ENCODE results near the gene KAZN.

Gene KAZN

DNA sequence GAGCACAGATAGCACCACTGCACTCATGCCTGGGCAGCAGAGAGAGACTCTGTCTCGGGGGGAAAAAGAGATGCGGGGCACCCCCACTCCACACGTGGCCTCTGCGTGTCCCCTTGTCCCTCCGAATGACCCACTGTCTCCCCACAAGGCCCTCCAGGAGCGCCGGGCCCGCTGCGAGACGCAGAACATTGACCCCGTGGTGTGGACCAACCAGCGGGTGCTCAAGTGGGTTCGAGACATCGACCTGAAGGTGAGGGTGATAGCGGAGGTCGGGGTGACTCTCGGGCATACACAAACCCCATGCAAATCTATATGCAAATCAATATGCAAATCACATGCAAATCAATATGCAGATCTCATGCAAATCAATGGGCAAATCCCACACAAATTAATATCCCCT is 504.7 kb downstream of the KAZN start:
- H3K4me1 ChIP-seq (ENCODE audit: control insufficient read depth, insufficient read depth, low read length), result peaks cover 6% of the 10 kb centered on the region
- no peaks in the 10 kb centered on the region for H3K9me3 ChIP-seq (ENCODE audit: control insufficient read depth, insufficient read depth, low read length)
- H3K36me3 ChIP-seq (ENCODE audit: control insufficient read depth, insufficient read depth, low read length), result no peaks in the 10 kb centered on the region
- no peak overlapping the region for H3K9ac ChIP-seq (ENCODE audit: low read depth, low read length)
- H3K27me3 ChIP-seq (ENCODE audit: control insufficient read depth, insufficient read depth, low read length), result peaks cover 11% of the 10 kb centered on the region
- H3K4me3 ChIP-seq (ENCODE audit: low read depth, low read length), result no peak overlapping the region

DNA sequence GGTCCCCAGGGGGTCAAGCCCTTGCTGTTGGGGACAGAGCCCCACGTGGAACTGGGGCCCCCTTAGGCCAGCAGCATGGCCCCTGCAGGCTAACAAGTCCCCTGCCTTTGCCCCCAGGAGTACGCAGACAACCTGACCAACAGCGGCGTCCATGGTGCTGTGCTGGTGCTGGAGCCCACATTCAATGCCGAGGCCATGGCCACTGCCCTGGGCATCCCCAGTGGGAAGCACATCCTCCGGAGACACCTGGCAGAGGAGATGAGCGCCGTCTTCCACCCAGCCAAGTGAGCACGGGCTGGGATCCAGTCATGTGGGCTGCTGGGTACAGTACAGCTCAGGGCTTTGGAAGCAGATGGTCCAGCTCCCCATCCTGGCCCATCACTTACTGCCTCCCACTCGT is 505.4 kb downstream of the KAZN start:
- Histone ChIP-seq H3K9me3 (ENCODE audit: control insufficient read depth, insufficient read depth, low read length) (no peaks in the 10 kb centered on the region), H3K4me3 (ENCODE audit: low read depth, low read length) (no peak overlapping the region), H3K36me3 (ENCODE audit: control insufficient read depth, insufficient read depth, low read length) (no peaks in the 10 kb centered on the region), H3K9ac (ENCODE audit: low read depth, low read length) (no peak overlapping the region), H3K4me1 (ENCODE audit: control insufficient read depth, insufficient read depth, low read length) (peaks cover 6% of the 10 kb centered on the region), H3K27me3 (ENCODE audit: control insufficient read depth, insufficient read depth, low read length) (peaks cover 11% of the 10 kb centered on the region)

DNA sequence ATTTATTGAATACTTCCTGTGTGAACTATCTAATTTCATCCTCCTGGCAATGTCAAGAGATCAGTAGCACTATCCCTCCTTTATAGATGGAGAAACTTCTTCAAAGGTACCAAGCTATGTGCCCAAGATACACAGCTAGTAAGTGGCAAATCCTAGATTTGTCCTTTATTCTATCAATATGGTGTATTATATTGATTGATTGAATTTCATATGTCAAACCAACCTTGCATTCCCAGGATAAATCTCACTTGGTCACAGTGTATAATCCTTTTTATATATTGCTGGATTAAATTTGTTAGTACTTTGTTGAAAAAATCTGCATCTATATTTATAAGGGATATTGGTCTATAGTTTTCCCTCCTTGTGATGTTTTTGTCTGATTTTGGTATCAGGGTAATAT is 506.3 kb downstream of the KAZN start:
- Histone ChIP-seq H3K9me3 (ENCODE audit: control insufficient read depth, insufficient read depth, low read length) (no peaks in the 10 kb centered on the region), H3K4me1 (ENCODE audit: control insufficient read depth, insufficient read depth, low read length) (peaks cover 6% of the 10 kb centered on the region), H3K4me3 (ENCODE audit: low read depth, low read length) (no peak overlapping the region), H3K9ac (ENCODE audit: low read depth, low read length) (no peak overlapping the region), H3K36me3 (ENCODE audit: control insufficient read depth, insufficient read depth, low read length) (no peaks in the 10 kb centered on the region), H3K27me3 (ENCODE audit: control insufficient read depth, insufficient read depth, low read length) (peaks cover 11% of the 10 kb centered on the region)

DNA sequence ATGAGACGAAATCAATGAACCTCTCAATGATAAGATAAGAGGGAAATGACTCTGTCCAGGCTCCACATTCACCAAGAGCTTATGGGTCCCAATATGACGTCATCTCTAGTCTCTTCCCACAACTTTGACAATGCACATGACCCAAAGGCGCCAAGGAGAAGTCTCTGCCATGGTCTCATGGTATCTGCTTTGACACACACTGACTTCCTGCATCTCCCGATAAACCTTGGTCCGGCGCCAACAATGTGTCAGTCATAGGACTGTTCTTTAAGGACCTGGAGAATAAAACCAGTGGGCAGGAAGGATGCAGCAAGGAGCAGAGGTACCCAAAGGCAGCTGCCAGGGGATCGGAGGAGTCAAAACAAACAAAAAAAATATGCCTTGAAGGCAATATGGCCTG is 508.1 kb downstream of the KAZN start:
- Histone ChIP-seq H3K27me3 (ENCODE audit: control insufficient read depth, insufficient read depth, low read length) (peaks cover 2% of the 10 kb centered on the region), H3K36me3 (ENCODE audit: control insufficient read depth, insufficient read depth, low read length) (no peaks in the 10 kb centered on the region), H3K4me1 (ENCODE audit: control insufficient read depth, insufficient read depth, low read length) (peaks cover 6% of the 10 kb centered on the region), H3K9ac (ENCODE audit: low read depth, low read length) (no peak overlapping the region), H3K9me3 (ENCODE audit: control insufficient read depth, insufficient read depth, low read length) (no peaks in the 10 kb centered on the region), H3K4me3 (ENCODE audit: low read depth, low read length) (no peak overlapping the region)

DNA sequence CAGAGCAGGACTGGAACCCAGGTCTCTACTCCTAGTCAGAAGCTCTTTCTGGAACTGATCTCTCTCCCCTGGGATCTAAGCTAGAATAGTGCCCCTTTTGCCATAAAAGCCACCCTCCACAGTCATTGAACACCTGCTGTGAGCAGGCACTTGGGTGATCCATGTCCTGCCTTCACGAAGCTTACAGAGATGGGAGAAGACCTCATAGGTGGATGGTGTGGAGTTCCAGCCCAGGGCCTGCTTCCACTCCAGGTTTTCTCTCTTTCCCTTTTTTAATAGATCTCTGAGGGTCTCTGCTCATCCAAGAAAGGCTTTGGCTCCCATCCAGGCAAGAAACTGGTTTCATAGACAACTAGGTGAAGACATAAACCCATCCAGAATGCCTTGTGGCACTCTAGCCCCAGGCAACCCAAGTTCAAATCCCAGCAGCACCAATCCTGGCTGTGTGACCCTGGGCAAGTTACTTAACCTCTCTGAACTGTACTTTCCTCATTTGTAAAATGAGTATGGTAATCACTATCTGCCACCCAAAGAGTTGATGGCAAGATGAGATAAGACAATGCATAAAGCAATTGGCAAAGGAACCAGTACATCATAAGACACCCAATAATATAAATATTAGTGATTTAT is 508.7 kb downstream of the KAZN start:
- H3K9ac ChIP-seq (ENCODE audit: low read depth, low read length), result no peak overlapping the region
- H3K9me3 ChIP-seq (ENCODE audit: control insufficient read depth, insufficient read depth, low read length), result no peaks in the 10 kb centered on the region
- no peak overlapping the region for H3K4me3 ChIP-seq (ENCODE audit: low read depth, low read length)
- H3K4me1 ChIP-seq (ENCODE audit: control insufficient read depth, insufficient read depth, low read length), result peaks cover 9% of the 10 kb centered on the region
- H3K36me3 ChIP-seq (ENCODE audit: control insufficient read depth, insufficient read depth, low read length), result no peaks in the 10 kb centered on the region
- H3K27me3 ChIP-seq (ENCODE audit: control insufficient read depth, insufficient read depth, low read length), result no peaks in the 10 kb centered on the region

DNA sequence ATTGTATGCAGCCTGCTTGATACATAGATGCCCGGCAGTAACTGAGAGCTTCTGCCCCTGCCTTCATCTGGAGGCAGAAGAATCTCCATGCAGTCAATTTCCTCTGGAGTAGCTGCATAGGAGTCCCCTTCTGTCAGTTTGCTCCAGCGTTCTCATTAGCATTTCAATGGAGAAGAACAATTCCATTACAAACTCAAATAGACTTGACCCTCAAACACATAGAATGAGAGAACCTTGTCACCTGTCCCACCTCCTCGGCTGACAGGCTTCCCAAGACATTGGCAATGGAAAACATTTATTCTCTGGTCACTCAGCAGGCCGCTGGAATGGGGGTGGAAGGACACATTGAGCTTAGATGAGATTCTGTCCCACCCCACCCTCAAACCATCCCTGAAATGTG is 509.4 kb downstream of the KAZN start:
- H3K27me3 ChIP-seq (ENCODE audit: control insufficient read depth, insufficient read depth, low read length), result no peaks in the 10 kb centered on the region
- H3K36me3 ChIP-seq (ENCODE audit: control insufficient read depth, insufficient read depth, low read length), result no peaks in the 10 kb centered on the region
- no peak overlapping the region for H3K9ac ChIP-seq (ENCODE audit: low read depth, low read length)

DNA sequence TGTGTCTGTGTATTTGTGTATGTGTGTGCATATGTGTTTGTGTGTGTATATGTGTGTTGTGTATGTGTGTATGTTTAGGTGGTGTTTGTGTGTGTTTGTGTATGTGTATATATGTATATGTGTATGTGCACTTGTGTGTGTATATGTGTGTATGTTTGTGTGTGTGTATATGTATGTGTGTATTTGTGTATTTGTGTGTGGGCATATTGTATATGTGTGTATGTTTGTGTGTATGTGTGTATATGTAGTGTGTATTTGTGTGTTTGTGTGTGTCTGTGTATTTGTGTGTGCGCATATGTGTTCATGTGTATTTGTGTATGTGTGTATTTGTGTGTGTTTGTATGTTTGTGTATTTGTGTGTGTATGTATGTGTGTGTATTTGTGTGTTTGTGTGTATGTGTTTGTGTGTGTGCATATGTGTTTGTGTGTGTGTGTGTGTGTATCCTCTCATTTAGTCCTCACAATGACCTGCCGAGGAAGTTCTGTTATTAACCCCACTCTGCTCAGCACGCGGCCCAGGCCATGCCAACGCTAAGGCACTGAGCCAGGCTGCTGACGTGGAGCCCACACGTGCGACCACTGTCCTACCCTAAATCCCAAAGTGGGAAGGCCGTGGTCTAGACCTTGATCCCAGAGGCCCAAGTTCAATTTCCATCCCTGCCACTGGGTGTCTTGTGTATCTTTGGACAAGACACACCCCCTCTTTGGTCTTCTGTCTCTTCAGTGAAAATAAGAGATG is 511.8 kb downstream of the KAZN start:
- peaks cover 8% of the 10 kb centered on the region for H3K4me1 ChIP-seq (ENCODE audit: control insufficient read depth, insufficient read depth, low read length)
- H3K9ac ChIP-seq (ENCODE audit: low read depth, low read length), result no peak overlapping the region
- H3K4me3 ChIP-seq (ENCODE audit: low read depth, low read length), result no peak overlapping the region
- H3K9me3 ChIP-seq (ENCODE audit: control insufficient read depth, insufficient read depth, low read length), result no peaks in the 10 kb centered on the region
- H3K27me3 ChIP-seq (ENCODE audit: control insufficient read depth, insufficient read depth, low read length), result no peaks in the 10 kb centered on the region
- no peaks in the 10 kb centered on the region for H3K36me3 ChIP-seq (ENCODE audit: control insufficient read depth, insufficient read depth, low read length)

More for the DNA sequence above, 509.4 kb downstream of the KAZN start:
- Histone ChIP-seq H3K4me1 (ENCODE audit: control insufficient read depth, insufficient read depth, low read length) (peaks cover 10% of the 10 kb centered on the region), H3K4me3 (ENCODE audit: low read depth, low read length) (no peak overlapping the region), H3K9me3 (ENCODE audit: control insufficient read depth, insufficient read depth, low read length) (no peaks in the 10 kb centered on the region)

DNA sequence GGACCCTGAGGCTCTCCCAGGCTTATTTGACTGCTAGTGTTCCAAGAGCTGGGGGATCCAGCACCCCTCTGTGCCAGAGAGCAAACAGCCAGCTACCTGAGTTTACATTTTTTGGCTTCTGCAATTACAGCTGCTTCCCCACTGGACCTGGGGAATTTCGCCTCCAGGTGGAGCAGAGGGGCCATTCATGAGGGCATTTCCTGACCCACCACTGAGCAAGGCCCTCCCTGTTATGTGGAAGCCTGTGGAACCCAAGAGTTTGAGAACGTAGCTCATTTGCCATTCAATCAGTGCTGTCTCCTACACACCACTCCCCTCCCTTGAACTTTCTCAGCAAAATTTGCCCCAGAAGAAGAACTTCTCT is 512.4 kb downstream of the KAZN start:
- peaks cover 8% of the 10 kb centered on the region for H3K4me1 ChIP-seq (ENCODE audit: control insufficient read depth, insufficient read depth, low read length)
- H3K27me3 ChIP-seq (ENCODE audit: control insufficient read depth, insufficient read depth, low read length), result no peaks in the 10 kb centered on the region
- no peak overlapping the region for H3K4me3 ChIP-seq (ENCODE audit: low read depth, low read length)
- H3K9me3 ChIP-seq (ENCODE audit: control insufficient read depth, insufficient read depth, low read length), result no peaks in the 10 kb centered on the region
- no peak overlapping the region for H3K9ac ChIP-seq (ENCODE audit: low read depth, low read length)
- H3K36me3 ChIP-seq (ENCODE audit: control insufficient read depth, insufficient read depth, low read length), result no peaks in the 10 kb centered on the region

DNA sequence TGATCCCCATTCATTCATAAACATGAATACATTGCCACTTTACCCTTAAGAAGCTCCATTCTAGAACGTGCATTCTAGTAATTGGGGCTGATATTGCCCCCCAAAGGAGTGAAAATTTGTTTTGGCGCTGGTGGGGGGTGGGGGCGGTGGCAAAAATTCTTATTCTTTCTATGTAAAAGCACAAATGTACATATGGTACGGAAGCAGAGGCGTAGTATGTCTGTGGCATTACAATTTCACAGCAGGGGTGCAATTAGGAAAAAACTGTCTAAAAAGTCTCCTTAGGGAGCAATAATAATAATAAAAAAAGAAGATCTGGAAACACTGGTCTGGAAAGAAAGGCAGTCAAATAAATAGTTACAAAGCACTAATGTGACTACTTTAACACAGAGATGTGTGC is 514.7 kb downstream of the KAZN start:
- Histone ChIP-seq H3K9ac (ENCODE audit: low read depth, low read length) (no peak overlapping the region), H3K4me1 (ENCODE audit: control insufficient read depth, insufficient read depth, low read length) (peaks cover 4% of the 10 kb centered on the region), H3K36me3 (ENCODE audit: control insufficient read depth, insufficient read depth, low read length) (no peaks in the 10 kb centered on the region), H3K27me3 (ENCODE audit: control insufficient read depth, insufficient read depth, low read length) (no peaks in the 10 kb centered on the region), H3K9me3 (ENCODE audit: control insufficient read depth, insufficient read depth, low read length) (no peaks in the 10 kb centered on the region), H3K4me3 (ENCODE audit: low read depth, low read length) (no peak overlapping the region)

DNA sequence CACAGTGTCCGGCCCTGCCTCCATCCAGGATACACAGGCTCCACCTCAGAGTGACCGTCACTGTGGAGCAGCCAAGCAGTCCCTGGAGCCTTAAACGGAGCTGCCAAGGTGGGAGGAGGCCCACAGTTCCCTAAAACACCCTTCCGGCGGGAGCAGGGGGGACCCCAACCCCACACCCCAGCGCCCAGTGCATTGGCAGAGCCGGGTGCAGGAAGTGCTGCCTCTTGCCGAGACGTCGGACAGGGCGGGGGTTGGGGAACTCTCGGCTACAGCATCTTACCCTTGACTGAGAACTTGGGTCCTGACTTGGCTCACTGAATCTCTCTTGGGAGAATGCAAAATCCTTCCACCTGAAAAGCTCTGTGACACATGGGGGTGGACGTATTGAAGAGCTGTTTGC is 516.4 kb downstream of the KAZN start:
- Histone ChIP-seq H3K27me3 (ENCODE audit: control insufficient read depth, insufficient read depth, low read length) (no peaks in the 10 kb centered on the region), H3K4me1 (ENCODE audit: control insufficient read depth, insufficient read depth, low read length) (peaks cover 4% of the 10 kb centered on the region), H3K36me3 (ENCODE audit: control insufficient read depth, insufficient read depth, low read length) (no peaks in the 10 kb centered on the region), H3K9ac (ENCODE audit: low read depth, low read length) (no peak overlapping the region), H3K4me3 (ENCODE audit: low read depth, low read length) (no peak overlapping the region), H3K9me3 (ENCODE audit: control insufficient read depth, insufficient read depth, low read length) (no peaks in the 10 kb centered on the region)

DNA sequence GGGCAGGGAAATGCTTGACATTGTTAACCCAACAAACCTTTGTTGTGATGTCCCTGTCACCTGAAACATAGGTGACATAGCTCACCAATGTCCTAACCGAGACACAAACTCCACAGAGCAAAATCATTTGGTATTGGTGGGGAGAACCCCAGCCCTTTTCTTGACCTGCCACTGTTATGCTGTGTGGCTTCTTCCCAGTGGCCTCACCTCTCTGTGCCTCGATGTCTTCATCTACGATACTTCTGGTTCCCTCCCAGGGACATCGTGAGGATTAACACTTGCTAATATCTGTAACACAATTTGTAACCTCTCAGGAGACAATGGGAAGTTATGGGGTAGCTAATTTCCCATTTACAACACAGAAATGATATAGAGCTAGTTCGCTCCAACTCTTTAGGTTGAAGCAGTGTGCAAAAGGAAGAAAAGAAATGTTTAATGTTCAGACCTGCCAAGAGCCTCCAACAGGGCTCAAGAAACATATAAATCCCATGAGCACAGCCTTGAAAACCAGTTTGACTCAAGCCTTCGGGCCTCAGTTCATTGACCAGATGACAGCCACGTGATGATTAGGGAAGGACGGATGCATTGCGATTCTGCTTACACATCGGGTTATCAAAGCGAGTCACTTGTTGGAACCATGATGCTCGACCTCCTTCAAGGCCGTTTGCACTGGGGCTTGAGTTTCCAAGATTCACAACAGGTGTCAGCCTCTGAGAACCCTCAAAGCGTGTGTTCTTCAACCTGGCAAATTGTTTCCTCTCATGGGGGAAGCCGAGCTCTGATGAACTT is 517.3 kb downstream of the KAZN start:
- no peaks in the 10 kb centered on the region for H3K27me3 ChIP-seq (ENCODE audit: control insufficient read depth, insufficient read depth, low read length)
- H3K36me3 ChIP-seq (ENCODE audit: control insufficient read depth, insufficient read depth, low read length), result no peaks in the 10 kb centered on the region
- no peak overlapping the region for H3K4me3 ChIP-seq (ENCODE audit: low read depth, low read length)
- H3K9me3 ChIP-seq (ENCODE audit: control insufficient read depth, insufficient read depth, low read length), result no peaks in the 10 kb centered on the region
- peaks cover 4% of the 10 kb centered on the region for H3K4me1 ChIP-seq (ENCODE audit: control insufficient read depth, insufficient read depth, low read length)
- no peak overlapping the region for H3K9ac ChIP-seq (ENCODE audit: low read depth, low read length)

DNA sequence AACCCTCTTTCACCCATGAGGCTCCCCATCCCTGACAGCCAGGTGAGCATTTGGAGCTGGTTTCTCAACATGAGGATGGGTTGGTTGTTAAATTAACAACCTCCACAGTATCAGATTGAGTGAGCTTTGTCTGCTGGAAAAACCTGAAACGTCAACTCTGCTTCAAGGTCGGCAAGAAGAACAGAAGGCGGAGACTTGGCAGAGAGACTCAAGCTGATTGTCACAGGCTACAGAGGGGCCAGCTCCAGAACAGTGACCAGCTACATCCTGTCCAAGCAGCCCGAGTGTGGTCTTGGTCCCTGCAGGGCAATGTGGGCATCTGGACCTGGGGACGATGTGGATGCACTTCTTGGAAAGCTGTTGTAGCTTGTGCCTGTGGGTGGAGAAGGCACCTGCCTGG is 518.5 kb downstream of the KAZN start:
- Histone ChIP-seq H3K9me3 (ENCODE audit: control insufficient read depth, insufficient read depth, low read length) (no peaks in the 10 kb centered on the region), H3K27me3 (ENCODE audit: control insufficient read depth, insufficient read depth, low read length) (no peaks in the 10 kb centered on the region), H3K36me3 (ENCODE audit: control insufficient read depth, insufficient read depth, low read length) (no peaks in the 10 kb centered on the region), H3K4me1 (ENCODE audit: control insufficient read depth, insufficient read depth, low read length) (peaks cover 2% of the 10 kb centered on the region), H3K9ac (ENCODE audit: low read depth, low read length) (no peak overlapping the region), H3K4me3 (ENCODE audit: low read depth, low read length) (no peak overlapping the region)
